Esophagus muscularis mucosa (tissue), 4 donors: ENCODE results near the gene AFF2. TPM values are rescaled to one million over a fixed set of nuclear protein-coding genes. Genes with fewer than 3 reads are reported as not detected.

Source experiments
- DNase-seq: peaks from one replicate; pipeline ENCODE4 v3.0.0-alpha.2; 2017; ENCODE audit errors: extremely low spot score
- H3K27ac ChIP-seq, 4 donors: fragments of 200-600 bp; sonication (generic); replicated peaks in 1 of 4; 1 replicate in 3 of 4; 2 replicates in 1 of 4; pipeline ENCODE4 v1.5.1; 2016 to 2019; ENCODE audit warnings: mild to moderate bottlenecking in 1 of 4
- H3K27me3 ChIP-seq, 4 donors: fragments of 200-600 bp; sonication (generic); one replicate each; pipeline versions ENCODE4 v1.5.1 to v1.6.0; 2016 to 2019
- H3K36me3 ChIP-seq, 4 donors: fragments of 200-600 bp; sonication (generic); one replicate each; pipeline ENCODE4 v1.5.1; 2016 to 2019
- H3K4me1 ChIP-seq, 4 donors: fragments of 200-600 bp; sonication (generic); one replicate each; pipeline ENCODE4 v1.5.1; 2016 to 2019
- H3K4me3 ChIP-seq, 4 donors: fragments of 200-600 bp; sonication (generic); 1 replicate in 2 of 4; 2 replicates in 2 of 4; pipeline ENCODE4 v1.5.1; 2016 to 2019; ENCODE audit warnings: mild to moderate bottlenecking in 4 of 4, moderate library complexity in 1 of 4
- H3K9me3 ChIP-seq, 4 donors: fragments of 200-600 bp; sonication (generic); 1 replicate in 3 of 4; 2 replicates in 1 of 4; pipeline ENCODE4 v1.5.1; 2016 to 2019
- EP300 ChIP-seq: sonication (generic); formaldehyde crosslinking; IDR thresholded peaks from one replicate; pipeline ENCODE4 v1.6.1; 2017; ENCODE audit warnings: antibody characterized with exemption
- POLR2A ChIP-seq: fragments of 450-650 bp; IDR thresholded peaks from one replicate; pipeline ENCODE4 v1.6.1; 2017; ENCODE audit warnings: antibody characterized with exemption, moderate library complexity, mild to moderate bottlenecking, low read depth
- POLR2AphosphoS5 ChIP-seq, 2 donors: sonication (generic); formaldehyde crosslinking; IDR thresholded peaks; one replicate each; pipeline ENCODE4 v1.6.1; 2017; ENCODE audit warnings: antibody characterized with exemption in 2 of 2
- WGBS: methylation state at CpG from one replicate; pipeline ENCODE4 v1.1.5; 2018; 5-methylcytosine and 5-hydroxymethylcytosine counted together
- intact Hi-C: fragments of 100-400 bp; cut with DNase I; formaldehyde crosslinking; loops from one replicate; pipeline ENCODE4 v1.15.1; 2023
- total RNA-seq, 4 donors: library from RNA; depleted of rRNA; stranded (reverse); fragments of >200 nt; gene quantifications; one replicate each; pipeline versions ENCODE4 v1.1.0 to v1.2.1, GENCODE V29; 2016
- TF ChIP-seq, protein P1 (sequence below), 3 experiments: fragments of 200-600 bp in 2 of 3; fragments of 450-650 bp in 1 of 3; sonication (generic) in 2 of 3; IDR thresholded peaks; one replicate each; pipeline ENCODE4 v1.5.1; 2017 to 2019; ENCODE audit warnings: antibody characterized with exemption in 3 of 3, mild to moderate bottlenecking in 2 of 3, moderate library complexity in 1 of 3

Gene AFF2
- total RNA-seq, 4 donors from 2014 or later = 3.8 to 10.8 (median 6.8) TPM

DNA sequence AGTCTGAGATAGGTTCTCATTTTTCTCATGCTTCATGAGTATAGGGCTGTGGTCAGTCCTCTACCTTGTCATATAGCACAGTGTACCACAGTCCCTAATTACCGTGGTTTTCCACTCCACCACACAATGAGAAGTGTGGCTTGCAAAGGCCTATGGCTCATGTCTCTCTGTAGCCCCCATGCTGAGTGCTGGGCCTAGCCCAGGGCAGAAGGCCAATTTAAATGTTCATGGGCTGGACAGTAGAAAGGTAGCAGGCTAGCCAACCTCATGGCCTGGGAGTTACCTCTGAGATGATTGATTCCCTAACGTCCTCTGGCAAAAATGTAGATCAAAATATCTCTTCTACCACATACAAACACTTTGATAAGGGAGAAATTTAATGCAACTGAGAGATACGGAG is 222.5 kb downstream of the AFF2 start:
- Histone ChIP-seq H3K27ac (no peak overlapping the region), H3K9me3 (no peaks in the 10 kb centered on the region), H3K36me3 (no peaks in the 10 kb centered on the region), H3K27me3 (no peaks in the 10 kb centered on the region), H3K4me1 (no peaks in the 10 kb centered on the region), H3K4me3 (no peak overlapping the region)
- intact Hi-C loops = no loop called here
- no peak for DNase-seq
- TF ChIP-seq POLR2A (no peak), POLR2AphosphoS5 (IDR thresholded peaks at IDR 0.05) (no peak), EP300 (no peak)
- TF ChIP-seq, protein P1, sequence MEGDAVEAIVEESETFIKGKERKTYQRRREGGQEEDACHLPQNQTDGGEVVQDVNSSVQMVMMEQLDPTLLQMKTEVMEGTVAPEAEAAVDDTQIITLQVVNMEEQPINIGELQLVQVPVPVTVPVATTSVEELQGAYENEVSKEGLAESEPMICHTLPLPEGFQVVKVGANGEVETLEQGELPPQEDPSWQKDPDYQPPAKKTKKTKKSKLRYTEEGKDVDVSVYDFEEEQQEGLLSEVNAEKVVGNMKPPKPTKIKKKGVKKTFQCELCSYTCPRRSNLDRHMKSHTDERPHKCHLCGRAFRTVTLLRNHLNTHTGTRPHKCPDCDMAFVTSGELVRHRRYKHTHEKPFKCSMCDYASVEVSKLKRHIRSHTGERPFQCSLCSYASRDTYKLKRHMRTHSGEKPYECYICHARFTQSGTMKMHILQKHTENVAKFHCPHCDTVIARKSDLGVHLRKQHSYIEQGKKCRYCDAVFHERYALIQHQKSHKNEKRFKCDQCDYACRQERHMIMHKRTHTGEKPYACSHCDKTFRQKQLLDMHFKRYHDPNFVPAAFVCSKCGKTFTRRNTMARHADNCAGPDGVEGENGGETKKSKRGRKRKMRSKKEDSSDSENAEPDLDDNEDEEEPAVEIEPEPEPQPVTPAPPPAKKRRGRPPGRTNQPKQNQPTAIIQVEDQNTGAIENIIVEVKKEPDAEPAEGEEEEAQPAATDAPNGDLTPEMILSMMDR (IDR thresholded peaks at IDR 0.05) = no peak
- 60% methylated on average over 3 of the region's 3 CpGs for WGBS

GRCh38 chrX:148723551-148723950 is 223.1 kb downstream of the AFF2 start:
- intact Hi-C loops = no loop called here
- TF ChIP-seq POLR2A (no peak), POLR2AphosphoS5 (IDR thresholded peaks at IDR 0.05) (no peak), EP300 (no peak)
- TF ChIP-seq, protein P1 (IDR thresholded peaks at IDR 0.05) = no peak
- Histone ChIP-seq H3K9me3 (no peaks in the 10 kb centered on the region), H3K36me3 (no peaks in the 10 kb centered on the region), H3K27ac (no peak overlapping the region), H3K27me3 (no peaks in the 10 kb centered on the region), H3K4me3 (no peak overlapping the region), H3K4me1 (no peaks in the 10 kb centered on the region)
- 80% methylated on average over 2 of the region's 2 CpGs for WGBS
- DNase-seq = no peak

DNA sequence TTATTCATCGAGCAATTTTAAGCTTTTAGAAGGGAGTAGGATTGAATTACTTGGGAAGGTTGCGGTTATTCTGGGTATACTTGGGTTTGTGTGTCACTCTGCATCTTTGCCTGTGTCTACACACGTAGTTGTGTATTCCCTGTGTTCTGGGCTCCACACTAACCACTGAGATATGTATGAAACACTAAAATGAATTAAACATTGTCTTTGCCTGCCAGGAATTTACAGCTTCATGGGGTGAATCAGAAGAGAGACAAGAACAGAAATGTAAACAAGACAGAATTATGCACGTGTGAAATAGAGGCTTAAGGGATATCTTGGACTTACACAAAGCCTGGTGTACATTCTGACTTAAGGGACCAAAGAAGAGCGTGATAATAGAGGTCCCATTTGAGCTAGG is 228.5 kb downstream of the AFF2 start:
- intact Hi-C loops = no loop called here

GRCh38 chrX:148732743-148733142 is 232.3 kb downstream of the AFF2 start:
- Histone ChIP-seq H3K4me3 (no peak overlapping the region), H3K9me3 (no peaks in the 10 kb centered on the region), H3K27me3 (no peaks in the 10 kb centered on the region), H3K4me1 (no peaks in the 10 kb centered on the region), H3K36me3 (no peaks in the 10 kb centered on the region), H3K27ac (no peak overlapping the region)
- intact Hi-C loops = no loop called here
- no peak for TF ChIP-seq POLR2AphosphoS5 (IDR thresholded peaks at IDR 0.05)
- TF ChIP-seq, protein P1 (IDR thresholded peaks at IDR 0.05) = no peak
- TF ChIP-seq POLR2A = no peak
- TF ChIP-seq EP300 = no peak
- no peak for DNase-seq

More for the DNA sequence above, 228.5 kb downstream of the AFF2 start:
- WGBS = 56% methylated on average over 5 of the region's 5 CpGs
- TF ChIP-seq EP300 (no peak), POLR2AphosphoS5 (IDR thresholded peaks at IDR 0.05) (no peak), POLR2A (no peak)
- TF ChIP-seq, protein P1 (IDR thresholded peaks at IDR 0.05) = no peak
- no peak overlapping the region for H3K27ac ChIP-seq
- H3K9me3 ChIP-seq = no peaks in the 10 kb centered on the region
- no peaks in the 10 kb centered on the region for H3K27me3 ChIP-seq
- no peaks in the 10 kb centered on the region for H3K4me1 ChIP-seq
- H3K4me3 ChIP-seq = no peak overlapping the region
- DNase-seq = no peak
- no peaks in the 10 kb centered on the region for H3K36me3 ChIP-seq

DNA sequence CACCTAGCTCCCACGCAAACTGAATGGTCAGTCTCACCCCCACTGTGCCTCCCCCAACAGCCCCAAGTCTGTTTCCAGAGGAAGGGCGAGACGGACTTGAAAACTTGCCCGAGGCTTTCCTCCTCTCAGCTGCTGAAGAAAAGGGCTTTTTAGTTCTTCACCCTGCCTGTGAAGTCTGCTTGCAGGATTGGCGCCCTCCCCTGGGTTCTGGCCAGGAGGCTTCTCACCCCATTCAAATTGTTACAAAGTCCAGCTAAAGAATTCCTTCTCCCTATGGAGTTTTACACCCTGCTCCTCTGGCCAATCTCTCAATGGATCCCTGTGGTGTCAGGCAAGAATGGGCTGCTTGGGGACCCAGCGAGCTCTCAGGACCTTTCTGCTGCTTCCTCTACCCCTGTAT is 241.0 kb downstream of the AFF2 start:
- 49% methylated on average over 6 of the region's 6 CpGs for WGBS
- intact Hi-C loops = no loop called here

More for the DNA sequence above, 241.0 kb downstream of the AFF2 start:
- TF ChIP-seq, protein P1 (IDR thresholded peaks at IDR 0.05) = no peak
- TF ChIP-seq POLR2A (no peak), POLR2AphosphoS5 (IDR thresholded peaks at IDR 0.05) (no peak), EP300 (no peak)
- H3K4me1 ChIP-seq = no peaks in the 10 kb centered on the region
- no peaks in the 10 kb centered on the region for H3K9me3 ChIP-seq
- no peaks in the 10 kb centered on the region for H3K27me3 ChIP-seq
- no peak for DNase-seq
- no peak overlapping the region for H3K4me3 ChIP-seq
- no peaks in the 10 kb centered on the region for H3K36me3 ChIP-seq
- no peak overlapping the region for H3K27ac ChIP-seq
